GM19099 (cell line): ENCODE results near the gene CRKL.

Source experiments
- POLR2A ChIP-seq: IDR thresholded peaks from 3 replicates; pipeline ENCODE4 v1.6.1; 2011; ENCODE audit warnings: low read depth; ENCODE audit not compliant: insufficient read length; ENCODE audit errors: extremely low read depth

CRKL gene

GRCh38 chr22:20889025-20889704 is 28.0 kb upstream of the CRKL start:
- no peak for TF ChIP-seq POLR2A

- no peak for TF ChIP-seq POLR2A
Measured at GRCh38 chr22:20889904-20890540, 27.2 kb upstream of the CRKL start.

GRCh38 chr22:20890975-20891374 is 26.2 kb upstream of the CRKL start:
- TF ChIP-seq POLR2A, result no peak

GRCh38 chr22:20899827-20900423 is 17.3 kb upstream of the CRKL start:
- no peak for TF ChIP-seq POLR2A

- TF ChIP-seq POLR2A, result no peak
Measured at GRCh38 chr22:20903093-20903492, 14.1 kb upstream of the CRKL start.

- no peak for TF ChIP-seq POLR2A
Measured at GRCh38 chr22:20904008-20904979, 12.9 kb upstream of the CRKL start.

GRCh38 chr22:20904980-20905355 is 12.2 kb upstream of the CRKL start:
- no peak for TF ChIP-seq POLR2A

GRCh38 chr22:20905415-20906386 is 11.5 kb upstream of the CRKL start:
- no peak for TF ChIP-seq POLR2A

GRCh38 chr22:20906387-20906767 is 10.8 kb upstream of the CRKL start:
- TF ChIP-seq POLR2A, result no peak

- no peak for TF ChIP-seq POLR2A
Measured at GRCh38 chr22:20909543-20910303, 7.5 kb upstream of the CRKL start.

GRCh38 chr22:20912494-20912893 is 4.7 kb upstream of the CRKL start:
- no peak for TF ChIP-seq POLR2A

GRCh38 chr22:20918663-20919218 is 1.5 kb downstream of the CRKL start:
- TF ChIP-seq POLR2A, result no peak

GRCh38 chr22:20919718-20920117 is 2.5 kb downstream of the CRKL start:
- no peak for TF ChIP-seq POLR2A
